ENCODE results near the gene NCS1. TPM values are rescaled to one million over a fixed set of nuclear protein-coding genes. Genes with fewer than 3 reads are reported as not detected.

The NCS1 gene
- total RNA-seq, 2 donors from 2014 or later = 19.1 to 28.5 TPM

GRCh38 chr9:130225586-130225985 lies 53.4 kb downstream of the NCS1 start:
- Histone ChIP-seq H3K36me3 (no peaks in the 10 kb centered on the region), H3K4me3 (no peak overlapping the region), H3K4me1 (replicated peaks) (no peaks in the 10 kb centered on the region), H3K27ac (no peak overlapping the region), H3K9me3 (no peaks in the 10 kb centered on the region), H3K27me3 (replicated peaks; ENCODE audit: insufficient read depth) (no peaks in the 10 kb centered on the region)
- DNase-seq (ENCODE audit: low spot score) = no peak
- TF ChIP-seq POLR2AphosphoS5 (IDR thresholded peaks at IDR 0.05) = no peak
- TF ChIP-seq POLR2A (IDR thresholded peaks at IDR 0.05) = no peak
- TF ChIP-seq CTCF (IDR thresholded peaks at IDR 0.05) = no peak
- 98% methylated on average over 20 of the region's 20 CpGs for WGBS
- intact Hi-C loops (cut with DNase I) = no loop called here

GRCh38 chr9:130226112-130226511 lies 53.9 kb downstream of the NCS1 start:
- H3K9me3 ChIP-seq = no peaks in the 10 kb centered on the region
- intact Hi-C loops (cut with DNase I) = no loop called here
- no peaks in the 10 kb centered on the region for H3K36me3 ChIP-seq
- H3K4me3 ChIP-seq = no peak overlapping the region
- WGBS = 95% methylated on average over 12 of the region's 12 CpGs
- no peaks in the 10 kb centered on the region for H3K4me1 ChIP-seq (replicated peaks)
- no peak for DNase-seq (ENCODE audit: low spot score)
- TF ChIP-seq POLR2AphosphoS5 (IDR thresholded peaks at IDR 0.05) (no peak), POLR2A (IDR thresholded peaks at IDR 0.05) (no peak), CTCF (IDR thresholded peaks at IDR 0.05) (no peak)
- H3K27me3 ChIP-seq (replicated peaks; ENCODE audit: insufficient read depth) = no peaks in the 10 kb centered on the region
- no peak overlapping the region for H3K27ac ChIP-seq

GRCh38 chr9:130227833-130228232 lies 55.6 kb downstream of the NCS1 start:
- Histone ChIP-seq H3K9me3 (no peaks in the 10 kb centered on the region), H3K27me3 (replicated peaks; ENCODE audit: insufficient read depth) (no peaks in the 10 kb centered on the region), H3K4me3 (no peak overlapping the region), H3K27ac (no peak overlapping the region), H3K4me1 (replicated peaks) (no peaks in the 10 kb centered on the region), H3K36me3 (no peaks in the 10 kb centered on the region)
- intact Hi-C loops (cut with DNase I) = no loop called here
- no peak for TF ChIP-seq POLR2A (IDR thresholded peaks at IDR 0.05)
- no peak for TF ChIP-seq CTCF (IDR thresholded peaks at IDR 0.05)
- TF ChIP-seq POLR2AphosphoS5 (IDR thresholded peaks at IDR 0.05) = no peak
- DNase-seq (ENCODE audit: low spot score) = no peak
- 97% methylated on average over 3 of the region's 3 CpGs for WGBS

- no peak for TF ChIP-seq CTCF (IDR thresholded peaks at IDR 0.05)
- no peak for TF ChIP-seq POLR2AphosphoS5 (IDR thresholded peaks at IDR 0.05)
- no peak for TF ChIP-seq POLR2A (IDR thresholded peaks at IDR 0.05)
- no peak for DNase-seq (ENCODE audit: low spot score)
- H3K36me3 ChIP-seq = no peaks in the 10 kb centered on the region
- no peak overlapping the region for H3K27ac ChIP-seq
- H3K4me1 ChIP-seq (replicated peaks) = no peaks in the 10 kb centered on the region
- no peaks in the 10 kb centered on the region for H3K27me3 ChIP-seq (replicated peaks; ENCODE audit: insufficient read depth)
- H3K4me3 ChIP-seq = no peak overlapping the region
- WGBS = 83% methylated on average over 3 of the region's 3 CpGs
- intact Hi-C loops (cut with DNase I) = no loop called here
- H3K9me3 ChIP-seq = no peaks in the 10 kb centered on the region
These were observed 57.6 kb downstream of the NCS1 start for GRCh38 chr9:130229759-130230158.

- no peak overlapping the region for H3K4me3 ChIP-seq
- no peaks in the 10 kb centered on the region for H3K4me1 ChIP-seq (replicated peaks)
- H3K9me3 ChIP-seq = no peaks in the 10 kb centered on the region
- TF ChIP-seq CTCF (IDR thresholded peaks at IDR 0.05) = no peak
- TF ChIP-seq POLR2A (IDR thresholded peaks at IDR 0.05) = no peak
- TF ChIP-seq POLR2AphosphoS5 (IDR thresholded peaks at IDR 0.05) = no peak
- DNase-seq (ENCODE audit: low spot score) = no peak
- intact Hi-C loops (cut with DNase I) = no loop called here
- 43% methylated on average over 1 of the region's 1 CpG for WGBS
- H3K36me3 ChIP-seq = no peaks in the 10 kb centered on the region
- no peak overlapping the region for H3K27ac ChIP-seq
- no peaks in the 10 kb centered on the region for H3K27me3 ChIP-seq (replicated peaks; ENCODE audit: insufficient read depth)
These were observed 58.4 kb downstream of the NCS1 start for GRCh38 chr9:130230631-130231030.

All from prostate gland (tissue), 2 donors.